Smooth muscle cell (in vitro differentiated cells): ENCODE results near the gene ADAMTS7. TPM values are rescaled to one million over a fixed set of nuclear protein-coding genes. Genes with fewer than 3 reads are reported as not detected.
"Not testable (repeated sequence)": the region's sequence is repeated elsewhere in the genome, so short reads cannot be mapped to it uniquely, and the experiment has no call there.

Experiments
- DNase-seq: peaks from one replicate; lab custom pipeline; 2025; ENCODE audit not compliant: unreplicated experiment; lab: John Stamatoyannopoulos, UW
- H2AFZ ChIP-seq: fragments of 200-600 bp; sonication (generic); 2 replicates; pipeline ENCODE4 v1.6.0; 2016; ENCODE audit warnings: antibody characterized with exemption, low read depth, mild to moderate bottlenecking
- H3F3A ChIP-seq: fragments of 200-600 bp; sonication (generic); 2 replicates; pipeline ENCODE4 v1.6.0; 2017; ENCODE audit warnings: antibody characterized with exemption, low read depth
- H3K27ac ChIP-seq: fragments of 200-600 bp; sonication (generic); 2 replicates; pipeline ENCODE4 v1.5.1; 2016; ENCODE audit warnings: low read depth, mild to moderate bottlenecking
- H3K27me3 ChIP-seq: fragments of 200-600 bp; sonication (generic); 2 replicates; pipeline ENCODE4 v1.6.1; 2016; ENCODE audit warnings: low read depth, mild to moderate bottlenecking
- H3K36me3 ChIP-seq: fragments of 200-600 bp; sonication (generic); 2 replicates; pipeline ENCODE4 v1.5.1; 2016; ENCODE audit warnings: low read depth
- H3K4me1 ChIP-seq: fragments of 200-600 bp; sonication (generic); 2 replicates; pipeline ENCODE4 v1.5.1; 2016; ENCODE audit warnings: low read depth
- H3K4me2 ChIP-seq: fragments of 200-600 bp; sonication (generic); 2 replicates; pipeline ENCODE4 v1.6.0; 2016; ENCODE audit warnings: mild to moderate bottlenecking
- H3K4me3 ChIP-seq: fragments of 200-600 bp; sonication (generic); 2 replicates; pipeline ENCODE4 v1.5.1; 2016; ENCODE audit warnings: mild to moderate bottlenecking
- H3K79me2 ChIP-seq: fragments of 200-600 bp; sonication (generic); 2 replicates; pipeline ENCODE4 v1.6.0; 2016; ENCODE audit warnings: low read depth, mild to moderate bottlenecking
- H3K9ac ChIP-seq: fragments of 200-600 bp; sonication (generic); 2 replicates; pipeline ENCODE4 v1.6.0; 2016; ENCODE audit warnings: low read depth
- H3K9me3 ChIP-seq: fragments of 200-600 bp; sonication (generic); replicated peaks from 2 replicates; pipeline ENCODE4 v1.5.1; 2016; ENCODE audit warnings: low read depth
- H4K20me1 ChIP-seq: fragments of 200-600 bp; sonication (generic); 2 replicates; pipeline ENCODE4 v1.6.0; 2016; ENCODE audit warnings: low read depth
- CTCF ChIP-seq: fragments of 200-600 bp; sonication (generic); IDR thresholded peaks from 2 replicates; pipeline ENCODE4 v1.5.1; 2017; ENCODE audit warnings: borderline replicate concordance, mild to moderate bottlenecking, antibody characterized with exemption; ENCODE audit not compliant: insufficient read depth, poor library complexity, severe bottlenecking
- WGBS: methylation state at CpG from one replicate; pipeline ENCODE4 v1.1.7; 2016; ENCODE audit warnings: low lambda C conversion rate; 5-methylcytosine and 5-hydroxymethylcytosine counted together
- polyA plus RNA-seq: library from polyadenylated mRNA; unstranded; fragments of >200 nt; fragmentation: Nextera tagmentation; extraction: Ambion mirVana; gene quantifications from 2 replicates; pipeline ENCODE4 v1.2.1, GENCODE V29; 2016
- total RNA-seq: library from RNA; depleted of rRNA; stranded (reverse); fragments of >200 nt; gene quantifications from 2 replicates; pipeline ENCODE4 v1.2.3, GENCODE V29; 2014

ADAMTS7 gene
- total and polyA plus RNA-seq, 2 experiments from 2014 or later, result 11.0 to 11.2 TPM

- DNase-seq, result no peak
- no peak overlapping the region for H3K4me3 ChIP-seq
- H3K9me3 ChIP-seq, result no peaks in the 10 kb centered on the region
- no peaks in the 10 kb centered on the region for H3K79me2 ChIP-seq
- H3K4me1 ChIP-seq, result no peaks in the 10 kb centered on the region
- no peaks in the 10 kb centered on the region for H3K36me3 ChIP-seq
- no peaks in the 10 kb centered on the region for H4K20me1 ChIP-seq
- 98% methylated on average over 13 of the region's 13 CpGs for WGBS
- no peaks in the 10 kb centered on the region for H3K27me3 ChIP-seq
- no peak overlapping the region for H3K4me2 ChIP-seq
- no peaks in the 10 kb centered on the region for H3F3A ChIP-seq
- no peak overlapping the region for H3K9ac ChIP-seq
- no peak overlapping the region for H3K27ac ChIP-seq
- no peak overlapping the region for H2AFZ ChIP-seq
- no peak for TF ChIP-seq CTCF
Measured at GRCh38 chr15:78797951-78798350, 13.3 kb downstream of the ADAMTS7 start.

- H3K27me3 ChIP-seq, result no peaks in the 10 kb centered on the region
- no peak overlapping the region for H2AFZ ChIP-seq
- H3K4me3 ChIP-seq, result no peak overlapping the region
- no peaks in the 10 kb centered on the region for H3K4me1 ChIP-seq
- H3K27ac ChIP-seq, result no peak overlapping the region
- H3K79me2 ChIP-seq, result no peaks in the 10 kb centered on the region
- no peaks in the 10 kb centered on the region for H3F3A ChIP-seq
- H3K4me2 ChIP-seq, result no peak overlapping the region
- 98% methylated on average over 15 of the region's 15 CpGs for WGBS
- DNase-seq, result no peak
- no peaks in the 10 kb centered on the region for H4K20me1 ChIP-seq
- H3K36me3 ChIP-seq, result no peaks in the 10 kb centered on the region
- no peaks in the 10 kb centered on the region for H3K9me3 ChIP-seq
- no peak for TF ChIP-seq CTCF
- no peak overlapping the region for H3K9ac ChIP-seq
Measured at GRCh38 chr15:78796510-78796909, 14.8 kb downstream of the ADAMTS7 start.

GRCh38 chr15:78795043-78795442 lies 16.2 kb downstream of the ADAMTS7 start:
- no peak overlapping the region for H3K9ac ChIP-seq
- no peaks in the 10 kb centered on the region for H3K4me1 ChIP-seq
- TF ChIP-seq CTCF, result no peak
- no peaks in the 10 kb centered on the region for H3K9me3 ChIP-seq
- DNase-seq, result no peak
- no peaks in the 10 kb centered on the region for H3F3A ChIP-seq
- H3K27ac ChIP-seq, result no peak overlapping the region
- H3K4me2 ChIP-seq, result no peak overlapping the region
- H3K36me3 ChIP-seq, result no peaks in the 10 kb centered on the region
- H3K27me3 ChIP-seq, result no peaks in the 10 kb centered on the region
- H2AFZ ChIP-seq, result no peak overlapping the region
- no peak overlapping the region for H3K4me3 ChIP-seq
- H3K79me2 ChIP-seq, result no peaks in the 10 kb centered on the region
- H4K20me1 ChIP-seq, result no peaks in the 10 kb centered on the region

GRCh38 chr15:78794446-78794845 lies 16.8 kb downstream of the ADAMTS7 start:
- H3F3A ChIP-seq, H3K4me3 ChIP-seq, H3K36me3 ChIP-seq, H4K20me1 ChIP-seq, H3K4me2 ChIP-seq, H3K79me2 ChIP-seq, H3K27me3 ChIP-seq, H3K27ac ChIP-seq, H3K9ac ChIP-seq, DNase-seq, H3K4me1 ChIP-seq, H3K9me3 ChIP-seq, H2AFZ ChIP-seq: not testable (repeated sequence)
- WGBS, result 98% methylated on average over 4 of the region's 4 CpGs
